GM18951 (cell line): Measurements from ENCODE around the gene C17orf67.

Experiments used
- POLR2A ChIP-seq: IDR thresholded peaks from 4 replicates; pipeline ENCODE4 v1.6.1; 2011; ENCODE audit warnings: mild to moderate bottlenecking; ENCODE audit not compliant: insufficient read length, insufficient read depth; ENCODE audit errors: extremely low read depth
- in situ Hi-C: fragments of 300-500 bp; cut with MboI; formaldehyde crosslinking; loops from one replicate; pipeline ENCODE4 v1.12.0; 2022; ENCODE audit warnings: low sequenced_read_pairs, mixed read lengths, inconsistent platforms; ENCODE audit not compliant: unreplicated experiment

C17orf67 gene

GRCh38 chr17:56849131-56849530, 15.4 kb upstream of the C17orf67 start:
- no peak for TF ChIP-seq POLR2A
- in situ Hi-C loops = no loop called here

- TF ChIP-seq POLR2A = no peak
- in situ Hi-C loops = no loop called here
Observed at GRCh38 chr17:56847106-56847505, 13.4 kb upstream of the C17orf67 start.

DNA sequence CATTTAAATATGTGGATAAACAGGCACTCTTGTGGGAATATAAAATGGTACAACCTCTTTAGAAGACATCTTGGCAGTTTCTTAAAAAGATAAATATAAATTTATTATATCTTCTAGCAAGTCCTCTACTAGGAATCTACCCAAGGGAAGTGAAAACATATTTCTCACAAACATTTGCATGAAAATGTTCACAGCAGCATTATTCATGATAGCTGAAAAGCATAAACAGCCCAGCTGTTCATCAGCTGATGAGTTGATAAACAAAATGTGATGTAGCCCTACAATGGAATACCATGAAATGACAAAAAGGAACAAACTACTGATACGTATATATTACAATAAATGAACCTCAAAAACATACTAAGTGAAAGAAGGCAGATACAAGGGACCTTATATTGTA, 12.2 kb upstream of the C17orf67 start:
- in situ Hi-C loops = no loop called here
- no peak for TF ChIP-seq POLR2A

GRCh38 chr17:56842577-56842976, 8.9 kb upstream of the C17orf67 start:
- TF ChIP-seq POLR2A = no peak
- in situ Hi-C loops = no loop called here

- in situ Hi-C loops = no loop called here
- no peak for TF ChIP-seq POLR2A
Observed at GRCh38 chr17:56838687-56839086, 5.0 kb upstream of the C17orf67 start.

GRCh38 chr17:56835264-56835585, 1.5 kb upstream of the C17orf67 start:
- TF ChIP-seq POLR2A = no peak
- in situ Hi-C loops = no loop called here

GRCh38 chr17:56834380-56835263, 902 bp upstream of the C17orf67 start:
- in situ Hi-C loops = no loop called here
- no peak for TF ChIP-seq POLR2A

GRCh38 chr17:56833057-56833808, 487 bp downstream of the C17orf67 start:
- in situ Hi-C loops = no loop called here
- TF ChIP-seq POLR2A = peak; percentile 70

- no peak for TF ChIP-seq POLR2A
Observed at GRCh38 chr17:56832446-56832845, 1.3 kb downstream of the C17orf67 start.

DNA sequence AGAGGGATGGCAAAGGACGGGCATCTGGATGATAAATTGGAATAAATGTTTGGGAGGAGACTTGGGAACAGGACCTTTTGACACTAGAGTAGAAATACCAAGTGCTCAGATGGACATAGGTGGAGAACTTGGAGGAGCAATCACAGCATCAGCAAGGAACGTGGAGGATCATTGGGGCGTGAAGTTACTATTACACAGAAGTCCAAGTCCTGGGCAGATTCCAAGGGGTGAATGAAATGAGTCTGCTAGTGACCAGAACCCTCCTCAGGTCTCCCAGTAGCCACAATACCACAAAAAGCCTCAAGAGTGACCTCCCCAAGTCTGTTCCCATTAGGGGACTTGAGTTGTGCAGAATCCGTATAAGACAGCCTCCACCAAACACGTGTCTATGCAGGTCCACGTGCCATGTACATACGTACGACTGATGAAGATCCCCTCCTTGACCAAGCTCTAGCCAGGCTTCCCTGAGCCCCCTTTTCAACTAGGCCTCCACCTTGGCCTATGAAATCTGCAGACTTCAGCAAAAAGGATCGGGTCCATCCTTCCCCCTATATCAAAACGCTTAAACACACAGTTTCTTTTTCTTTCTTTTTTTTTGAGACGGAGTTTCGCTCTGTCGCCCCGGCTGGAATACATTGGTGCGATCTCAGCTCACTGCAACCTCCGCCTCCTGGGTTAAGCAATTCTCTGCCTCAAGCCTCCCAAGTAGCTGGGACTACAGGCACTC, 2.2 kb downstream of the C17orf67 start:
- in situ Hi-C loops = no loop called here
- no peak for TF ChIP-seq POLR2A

More at GRCh38 chr17:56832446-56832845, 1.3 kb downstream of the C17orf67 start:
- in situ Hi-C loops = no loop called here

GRCh38 chr17:56830726-56831368, 2.9 kb downstream of the C17orf67 start:
- TF ChIP-seq POLR2A = no peak

DNA sequence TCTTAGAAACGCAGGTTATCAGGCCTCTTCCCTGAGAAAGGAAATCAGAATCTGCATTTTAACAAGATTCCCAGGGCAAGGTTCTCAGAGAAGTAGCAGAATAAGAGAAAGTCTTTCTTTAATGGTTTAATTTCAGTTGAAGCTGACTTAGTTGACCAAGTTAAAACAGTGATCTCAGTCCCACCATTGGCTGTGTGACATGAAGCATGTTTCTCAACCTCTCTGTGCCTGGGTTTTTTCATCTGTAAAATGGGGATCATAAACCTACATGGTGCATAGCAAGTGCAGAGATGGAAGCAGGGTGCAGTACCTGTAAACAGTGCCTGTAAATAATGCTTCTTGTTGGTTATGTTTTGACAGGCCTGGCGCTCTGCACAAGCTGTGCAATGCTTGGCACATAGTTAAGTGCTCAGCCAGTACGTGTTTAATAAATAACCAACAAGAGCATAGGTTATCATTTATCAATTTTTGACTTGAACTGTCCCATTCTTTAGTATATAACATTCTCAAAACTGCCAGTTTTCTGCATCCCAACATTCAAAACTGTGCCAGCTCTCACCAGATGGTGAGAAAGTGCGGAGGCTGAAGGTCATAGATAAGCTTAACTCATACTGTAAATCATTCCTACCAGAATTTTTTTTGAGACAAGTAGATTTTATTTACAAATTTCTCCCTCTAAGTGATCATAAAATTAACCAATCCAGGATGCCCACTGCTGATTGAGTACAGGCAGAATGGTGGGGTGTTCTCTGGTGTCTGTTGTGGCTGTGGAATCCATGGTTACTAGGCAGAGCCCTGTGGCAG, 6.9 kb downstream of the C17orf67 start:
- in situ Hi-C loops = no loop called here

More at GRCh38 chr17:56830726-56831368, 2.9 kb downstream of the C17orf67 start:
- in situ Hi-C loops = no loop called here

More for the DNA sequence above, 6.9 kb downstream of the C17orf67 start:
- no peak for TF ChIP-seq POLR2A
